Measurements from ENCODE around the gene SETD4. TPM values are rescaled to one million over a fixed set of nuclear protein-coding genes. Genes with fewer than 3 reads are reported as not detected.
"Not testable (repeated sequence)": the region's sequence is repeated elsewhere in the genome, so short reads cannot be mapped to it uniquely, and the experiment has no call there.

SETD4 gene, protein sequence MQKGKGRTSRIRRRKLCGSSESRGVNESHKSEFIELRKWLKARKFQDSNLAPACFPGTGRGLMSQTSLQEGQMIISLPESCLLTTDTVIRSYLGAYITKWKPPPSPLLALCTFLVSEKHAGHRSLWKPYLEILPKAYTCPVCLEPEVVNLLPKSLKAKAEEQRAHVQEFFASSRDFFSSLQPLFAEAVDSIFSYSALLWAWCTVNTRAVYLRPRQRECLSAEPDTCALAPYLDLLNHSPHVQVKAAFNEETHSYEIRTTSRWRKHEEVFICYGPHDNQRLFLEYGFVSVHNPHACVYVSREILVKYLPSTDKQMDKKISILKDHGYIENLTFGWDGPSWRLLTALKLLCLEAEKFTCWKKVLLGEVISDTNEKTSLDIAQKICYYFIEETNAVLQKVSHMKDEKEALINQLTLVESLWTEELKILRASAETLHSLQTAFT
- 12.9 TPM for total RNA-seq
- long read RNA-seq, transcript SETD4-201 (12 exons, 3,015 nt), result major isoform, 5 of 47 reads
- long read RNA-seq, partial matches to known transcripts, result 23 of 47 reads
- long read RNA-seq, other reads (novel, unspliced or antisense), result 19 of 47 reads

- peak; percentile 99 for DNase-seq (ENCODE audit: low spot score)
Observed at GRCh38 chr21:36060159-36060921, at the start of gene SETD4. Gene SETD4, minus strand, starts transcription at chr21:36060526. Its CDS starts 1,638 bp downstream, at chr21:36058888.

- no peak for DNase-seq (ENCODE audit: low spot score)
Observed at GRCh38 chr21:36109868-36110267, 49.5 kb upstream of the SETD4 start.

DNA sequence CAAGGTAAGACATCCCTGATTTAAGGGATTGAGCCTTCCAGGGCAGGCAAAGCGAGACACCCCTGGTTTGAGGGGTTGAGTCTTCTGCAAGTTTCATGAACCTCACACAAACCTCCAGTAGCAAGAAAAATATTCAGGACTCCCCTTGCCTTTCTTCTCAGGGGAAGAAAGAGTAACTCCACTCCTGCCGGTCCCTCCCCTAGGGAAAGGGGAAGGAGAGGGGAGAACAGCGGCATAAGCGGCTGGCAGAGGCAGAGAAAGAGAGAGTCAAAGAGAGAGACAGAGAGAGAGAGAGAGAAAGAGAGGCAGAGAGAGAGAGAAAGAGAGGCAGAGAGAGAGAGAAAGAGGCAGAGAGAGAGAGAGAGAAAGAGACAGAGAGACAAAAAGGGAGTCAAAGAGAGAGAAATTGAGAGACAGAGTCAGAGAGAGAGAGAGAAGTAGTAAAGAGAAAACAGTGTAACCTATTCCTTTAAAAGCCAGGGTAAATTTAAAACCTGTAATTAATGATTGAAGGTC, 45.1 kb upstream of the SETD4 start:
- DNase-seq (ENCODE audit: low spot score), result no peak

- DNase-seq (ENCODE audit: low spot score), result no peak
Observed at GRCh38 chr21:36104317-36105300, 44.3 kb upstream of the SETD4 start.

- DNase-seq (ENCODE audit: low spot score), result no peak
Observed at GRCh38 chr21:36103434-36103833, 43.1 kb upstream of the SETD4 start.

- DNase-seq (ENCODE audit: low spot score), result no peak
Observed at GRCh38 chr21:36100971-36101641, 40.8 kb upstream of the SETD4 start.

GRCh38 chr21:36099695-36100211, 39.4 kb upstream of the SETD4 start:
- not testable (repeated sequence) for DNase-seq (ENCODE audit: low spot score)

DNA sequence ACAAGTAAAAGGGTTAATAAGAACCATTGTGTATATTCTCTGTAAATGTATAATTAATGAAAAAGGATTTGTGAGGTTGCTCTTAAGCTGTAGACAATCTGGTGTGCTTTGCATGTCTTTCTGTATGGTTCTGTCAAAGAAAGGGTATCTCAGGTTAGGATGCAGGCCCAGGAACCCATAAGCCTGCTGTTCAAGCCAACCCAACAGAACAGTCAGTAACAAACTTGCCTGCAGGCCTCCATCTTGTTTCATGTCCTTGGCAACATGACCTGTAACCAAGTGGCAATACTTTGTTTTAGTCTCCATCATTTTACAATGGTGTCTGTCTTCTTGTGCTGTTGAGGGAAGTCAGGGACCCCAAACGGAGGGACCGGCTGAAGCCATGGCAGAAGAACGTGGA, 38.7 kb upstream of the SETD4 start:
- DNase-seq (ENCODE audit: low spot score), result no peak

DNA sequence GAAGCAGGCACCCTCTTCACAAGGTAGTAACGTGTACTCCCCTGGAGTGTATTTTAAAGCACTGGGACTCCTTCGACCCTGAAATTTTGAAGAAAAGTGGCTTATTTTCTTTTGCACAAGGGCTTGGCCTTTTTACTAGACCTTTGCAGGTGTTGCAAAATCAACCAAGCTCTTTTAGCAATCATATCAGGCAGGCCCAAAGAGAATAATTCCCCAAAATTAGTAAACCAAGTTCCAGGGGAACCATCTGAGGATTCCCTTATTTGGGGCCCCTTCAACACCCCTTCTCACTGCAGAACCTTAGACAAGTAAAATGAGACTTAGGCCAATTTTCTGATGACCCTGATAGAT, 37.8 kb upstream of the SETD4 start:
- no peak for DNase-seq (ENCODE audit: low spot score)

GRCh38 chr21:36097427-36098181, 37.3 kb upstream of the SETD4 start:
- no peak for DNase-seq (ENCODE audit: low spot score)

GRCh38 chr21:36096398-36097290, 36.3 kb upstream of the SETD4 start:
- no peak for DNase-seq (ENCODE audit: low spot score)

DNA sequence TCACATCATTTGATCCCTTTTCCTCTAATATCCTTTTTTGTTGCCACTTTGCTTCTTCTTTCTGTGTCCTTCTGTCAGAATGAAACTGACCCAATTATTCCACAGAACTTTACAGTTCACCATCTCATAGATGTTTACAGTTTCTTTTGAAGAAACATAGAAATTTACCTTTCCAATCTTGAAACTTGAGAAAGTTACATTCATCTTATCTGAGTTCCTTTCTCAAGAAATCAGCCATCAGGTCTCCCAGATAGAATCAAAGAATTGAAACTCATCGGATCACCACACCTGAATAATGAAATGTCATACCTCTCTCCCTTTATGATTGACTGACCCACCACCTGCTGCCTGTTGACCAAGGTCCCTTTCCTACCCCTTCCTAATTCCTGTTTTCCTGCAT, 33.2 kb upstream of the SETD4 start:
- DNase-seq (ENCODE audit: low spot score), result no peak

DNA sequence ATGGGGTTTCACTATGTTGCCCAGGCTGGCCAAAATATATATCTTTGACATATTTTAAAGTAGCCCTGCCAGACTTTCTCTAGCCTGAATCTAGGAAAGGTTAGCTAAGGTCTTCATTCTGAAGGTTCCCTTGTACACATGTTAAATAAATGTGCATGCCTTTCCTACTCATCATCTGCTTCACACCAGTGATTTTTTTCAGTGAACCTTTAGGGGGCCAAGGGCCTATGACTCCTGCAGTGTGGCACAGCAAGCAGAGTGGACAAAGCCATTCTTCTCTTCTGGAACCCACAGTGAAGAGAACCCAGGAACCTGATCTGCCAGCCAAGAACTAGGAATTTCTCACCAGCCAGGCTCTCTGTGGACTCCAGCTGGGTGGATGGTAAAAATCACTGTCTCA, 32.4 kb upstream of the SETD4 start:
- no peak for DNase-seq (ENCODE audit: low spot score)

DNA sequence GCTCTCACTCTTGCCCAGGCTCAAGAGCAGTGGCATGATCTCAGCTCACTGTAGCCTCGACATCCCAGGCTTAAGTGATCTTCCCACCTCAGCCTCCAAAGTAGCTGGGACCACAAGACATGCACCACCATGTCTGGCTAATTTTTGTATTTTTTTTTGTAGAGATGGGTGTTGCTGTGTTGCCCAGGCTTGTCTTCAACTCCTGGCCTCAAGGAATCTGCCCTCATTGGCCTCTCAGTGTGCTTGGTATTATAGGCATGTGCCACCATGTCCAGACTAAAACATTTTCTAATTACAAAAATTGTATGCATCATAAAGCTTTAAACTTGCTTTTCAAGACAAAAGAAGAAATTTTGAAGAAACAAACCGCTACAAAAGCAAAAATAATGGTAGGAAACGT, 29.6 kb upstream of the SETD4 start:
- no peak for DNase-seq (ENCODE audit: low spot score)

DNA sequence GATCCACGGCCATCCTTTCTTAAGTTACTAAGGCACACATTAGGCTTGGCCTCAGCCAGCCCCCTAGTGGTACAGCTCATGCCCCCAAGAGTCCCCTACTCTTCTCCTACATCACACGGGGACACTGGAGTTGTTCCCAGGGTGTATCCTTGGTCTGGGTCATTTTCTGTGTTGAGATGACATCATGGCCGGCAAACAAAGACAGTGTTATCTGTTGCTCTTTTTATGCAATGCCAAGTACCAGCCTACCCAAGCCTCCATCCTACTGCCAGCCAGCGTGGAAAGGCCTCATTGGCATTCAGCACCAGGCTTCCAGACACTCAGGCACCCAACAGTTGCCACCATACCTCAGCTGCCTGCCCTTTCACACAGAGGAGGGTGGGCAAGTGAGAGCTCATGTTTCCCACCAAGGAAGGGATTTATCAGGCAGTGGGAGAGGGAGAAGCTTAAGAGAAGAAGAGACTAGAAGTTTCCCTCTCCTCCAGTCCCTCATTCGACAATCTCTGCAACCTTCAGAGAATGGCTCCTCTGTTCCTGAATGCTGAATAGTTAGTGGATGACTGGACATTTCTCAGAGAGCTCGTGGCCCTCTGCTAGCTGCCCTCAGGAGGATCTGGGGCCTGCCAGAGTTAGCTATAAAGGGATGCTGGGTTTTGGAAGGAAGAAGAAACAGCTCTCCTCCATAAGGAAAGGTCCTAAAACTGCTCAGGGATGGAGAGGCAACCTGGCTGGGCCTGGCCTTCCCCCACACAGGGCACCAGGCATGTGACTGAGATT, 27.2 kb upstream of the SETD4 start:
- no peak for DNase-seq (ENCODE audit: low spot score)

GRCh38 chr21:36082237-36082664, 21.9 kb upstream of the SETD4 start:
- no peak for DNase-seq (ENCODE audit: low spot score)

DNA sequence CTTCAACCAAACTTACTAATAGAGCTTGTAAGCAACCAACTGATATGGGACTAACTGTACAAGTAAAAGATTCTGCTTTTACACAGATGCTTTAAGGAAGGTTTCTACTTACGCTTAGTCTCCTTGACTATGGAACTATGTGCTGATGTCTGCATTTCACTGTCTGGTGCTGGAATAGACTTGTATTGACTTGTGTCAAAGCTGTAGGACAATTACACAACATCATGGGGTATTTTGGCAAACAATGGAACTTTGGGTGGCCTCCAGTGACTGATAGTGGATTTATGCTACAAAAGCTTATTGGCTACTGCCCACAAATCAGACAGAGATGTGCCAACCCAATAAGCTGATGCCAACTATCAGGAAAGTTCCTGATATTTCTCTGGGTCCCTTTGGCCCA, 20.1 kb upstream of the SETD4 start:
- DNase-seq (ENCODE audit: low spot score), result no peak

Data from mesenteric fat pad (tissue), 1 donor.